HAP-1 (cell line): Measurements from ENCODE around the gene FTCD.
A peak's percentile ranks its signal among the peaks of the same experiment; 100 is the strongest.

Experiments used
- DNase-seq, 2 experiments: peaks; one replicate each; pipeline ENCODE4 v3.0.0-alpha.2; 2016 to 2020; ENCODE audit warnings: low spot score in 2 of 2
- H3K27me3 ChIP-seq: fragments of 250-450 bp; sonication (Bioruptor Pico); 2 replicates; pipeline ENCODE4 v1.5.1; 2020; ENCODE audit warnings: low read depth, mild to moderate bottlenecking, moderate library complexity
- H3K36me3 ChIP-seq: fragments of 250-450 bp; sonication (Bioruptor Pico); replicated peaks from 2 replicates; pipeline ENCODE4 v1.5.1; 2020; ENCODE audit warnings: mild to moderate bottlenecking
- H3K4me1 ChIP-seq: fragments of 250-450 bp; sonication (Bioruptor Pico); 2 replicates; pipeline ENCODE4 v1.5.1; 2020; ENCODE audit warnings: mild to moderate bottlenecking
- H3K4me3 ChIP-seq: fragments of 250-450 bp; sonication (Bioruptor Pico); 2 replicates; pipeline ENCODE4 v1.5.1; 2020; ENCODE audit warnings: mild to moderate bottlenecking, moderate library complexity
- H3K9me3 ChIP-seq: fragments of 250-450 bp; sonication (Bioruptor Pico); 2 replicates; pipeline ENCODE4 v1.5.1; 2020; ENCODE audit warnings: mild to moderate bottlenecking, moderate library complexity
- in situ Hi-C: fragments of 300-500 bp; cut with MboI; formaldehyde crosslinking; loops from 3 replicates; pipeline ENCODE4 v1.14.3; 2020; ENCODE audit warnings: low sequenced_read_pairs, inconsistent platforms, mixed read lengths

The FTCD gene

DNA sequence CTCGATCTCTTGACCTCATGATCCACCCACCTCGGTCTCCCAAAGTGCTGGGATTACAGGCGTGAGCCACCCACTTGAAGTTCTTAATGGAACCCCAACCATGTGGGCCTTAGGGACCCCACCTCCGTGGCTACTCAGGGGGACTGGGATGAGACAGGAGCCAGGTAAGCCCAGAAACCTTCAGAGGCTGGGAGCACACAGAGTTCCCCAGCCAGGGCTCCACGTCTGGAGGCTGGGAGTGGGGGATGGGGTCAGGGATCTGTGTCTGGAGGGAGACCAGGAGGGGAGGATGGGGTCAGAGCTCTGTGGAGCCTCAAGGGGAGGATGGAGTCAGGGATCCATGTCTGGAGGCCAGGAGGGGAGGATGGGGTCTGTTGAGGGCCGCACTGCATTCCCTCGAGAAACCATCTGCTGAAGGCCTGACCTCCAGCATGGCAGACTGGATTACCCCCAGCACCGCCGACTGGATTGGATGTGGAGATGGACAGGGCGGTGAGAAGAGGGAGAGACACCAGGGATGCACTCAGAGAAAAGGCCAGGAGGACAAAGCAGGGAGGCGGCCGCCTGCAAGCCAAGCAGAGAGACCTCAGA, 2.1 kb upstream of the FTCD start:
- H3K4me1 ChIP-seq = peaks cover 3% of the 10 kb centered on the region
- in situ Hi-C loops = no loop called here
- no peak overlapping the region for H3K4me3 ChIP-seq
- DNase-seq = no peak
- no peaks in the 10 kb centered on the region for H3K9me3 ChIP-seq
- no peaks in the 10 kb centered on the region for H3K36me3 ChIP-seq
- no peaks in the 10 kb centered on the region for H3K27me3 ChIP-seq

DNA sequence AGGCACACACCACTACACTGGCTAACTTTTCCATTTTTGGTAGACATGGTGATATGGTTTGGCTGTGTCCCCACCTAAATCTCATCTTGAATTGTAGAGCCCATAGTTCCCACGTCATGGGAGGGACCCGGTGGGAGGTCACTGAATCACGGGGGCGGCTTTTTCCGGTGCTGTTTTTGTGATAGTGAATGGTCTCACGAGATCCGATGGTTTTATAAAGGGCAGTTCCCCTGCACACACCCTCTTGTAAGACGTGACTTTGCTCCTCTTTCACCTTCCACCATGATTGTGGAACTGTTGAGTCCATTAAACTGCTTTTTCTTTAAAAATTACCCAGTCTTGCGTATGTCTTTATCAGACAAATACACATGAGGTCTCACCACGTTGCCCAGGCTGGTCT, 1.3 kb upstream of the FTCD start:
- H3K27me3 ChIP-seq = no peaks in the 10 kb centered on the region
- H3K9me3 ChIP-seq = no peaks in the 10 kb centered on the region
- H3K4me1 ChIP-seq = peaks cover 3% of the 10 kb centered on the region
- in situ Hi-C loops = no loop called here
- no peak overlapping the region for H3K4me3 ChIP-seq
- DNase-seq = no peak
- no peaks in the 10 kb centered on the region for H3K36me3 ChIP-seq

DNA sequence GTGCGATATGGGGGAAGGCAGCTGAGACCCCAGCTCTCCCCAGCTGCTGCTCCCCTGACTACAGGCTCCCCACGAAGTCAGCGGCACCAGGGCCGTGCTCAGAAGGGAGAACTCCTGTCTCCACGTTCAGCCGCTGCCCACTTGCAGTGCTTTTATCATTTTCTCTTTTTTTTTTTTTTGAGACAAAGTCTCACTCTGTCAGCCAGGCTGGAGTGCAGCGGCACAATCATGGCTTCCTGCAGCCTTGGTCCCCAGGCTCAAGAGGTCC, 933 bp upstream of the FTCD start:
- no peaks in the 10 kb centered on the region for H3K27me3 ChIP-seq
- H3K4me3 ChIP-seq = no peak overlapping the region
- in situ Hi-C loops = no loop called here
- H3K4me1 ChIP-seq = peaks cover 3% of the 10 kb centered on the region
- no peaks in the 10 kb centered on the region for H3K36me3 ChIP-seq
- DNase-seq = no peak
- no peaks in the 10 kb centered on the region for H3K9me3 ChIP-seq

DNA sequence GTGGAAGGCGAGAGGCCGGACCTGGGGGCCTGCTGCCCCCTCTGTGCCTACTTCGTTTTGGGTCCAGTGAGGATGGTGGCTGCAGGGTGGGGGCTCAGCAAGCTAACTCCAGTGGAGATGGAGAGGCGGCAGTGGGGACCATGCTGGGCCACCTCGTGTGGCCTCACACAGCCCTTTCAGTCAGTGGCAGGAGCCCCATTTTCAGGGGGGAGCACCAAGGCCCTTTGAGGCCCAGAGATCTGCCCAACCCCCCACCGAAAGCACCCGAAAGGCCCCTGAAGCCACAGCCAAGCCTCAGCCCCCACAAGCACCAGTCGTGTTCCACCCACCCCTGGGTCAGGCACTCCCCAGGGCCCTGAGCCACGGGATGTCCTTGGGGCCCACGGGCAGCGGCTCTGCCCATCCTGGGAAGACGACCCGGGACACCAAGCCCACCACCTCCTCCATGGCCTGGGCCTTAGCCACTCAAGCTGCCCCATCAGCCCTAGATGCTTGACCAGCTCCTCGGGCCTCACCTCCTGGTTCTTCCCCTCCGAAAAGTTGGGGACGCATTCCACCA, 345 bp downstream of the FTCD start:
- Histone ChIP-seq H3K4me3 (no peak overlapping the region), H3K9me3 (no peaks in the 10 kb centered on the region), H3K27me3 (no peaks in the 10 kb centered on the region), H3K36me3 (no peaks in the 10 kb centered on the region), H3K4me1 (peaks cover 3% of the 10 kb centered on the region)
- in situ Hi-C loops = no loop called here
- no peak for DNase-seq

DNA sequence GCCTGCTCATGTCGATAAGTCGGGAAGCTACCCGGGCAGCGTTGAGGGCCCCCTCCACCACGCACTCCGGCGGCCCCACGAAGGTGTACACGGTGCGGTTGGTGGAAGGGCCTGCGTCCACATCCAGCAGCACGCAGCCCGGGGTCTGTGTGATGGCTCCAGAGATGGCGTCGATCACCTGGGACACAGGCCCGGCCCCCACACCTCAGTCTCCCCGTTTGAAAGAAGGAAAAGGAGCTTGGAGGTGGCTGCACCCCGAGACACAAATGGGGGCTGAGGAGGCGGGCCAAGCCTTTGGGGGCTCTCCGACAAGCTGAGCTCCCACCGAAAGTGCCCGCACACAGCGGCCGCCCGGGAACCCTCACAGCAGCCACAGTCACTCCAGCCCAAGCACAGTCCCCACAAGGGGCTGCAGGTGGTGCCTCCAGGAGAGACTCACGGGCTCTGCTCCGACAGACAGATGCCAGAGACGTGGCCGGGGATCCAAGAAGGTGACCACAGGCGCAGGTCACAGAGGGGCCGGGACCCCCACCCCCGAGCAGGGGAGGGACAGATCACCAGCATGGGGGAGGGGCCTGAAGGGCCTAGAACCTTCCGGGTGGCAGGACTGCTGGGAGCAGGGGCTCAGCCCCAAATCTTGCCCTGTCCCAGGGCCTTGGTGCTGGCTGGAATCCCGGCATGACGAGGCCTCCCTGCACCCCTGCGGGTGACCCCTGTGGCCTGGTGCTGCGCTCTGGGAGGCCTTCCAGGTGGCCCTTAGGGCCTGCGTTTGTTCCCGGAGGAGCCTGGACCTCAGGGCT, 1.0 kb downstream of the FTCD start:
- peak in 1 of 2 experiments; percentile 6 for DNase-seq
- Histone ChIP-seq H3K4me1 (peaks cover 3% of the 10 kb centered on the region), H3K4me3 (no peak overlapping the region), H3K36me3 (no peaks in the 10 kb centered on the region), H3K27me3 (no peaks in the 10 kb centered on the region), H3K9me3 (no peaks in the 10 kb centered on the region)
- in situ Hi-C loops = no loop called here

DNA sequence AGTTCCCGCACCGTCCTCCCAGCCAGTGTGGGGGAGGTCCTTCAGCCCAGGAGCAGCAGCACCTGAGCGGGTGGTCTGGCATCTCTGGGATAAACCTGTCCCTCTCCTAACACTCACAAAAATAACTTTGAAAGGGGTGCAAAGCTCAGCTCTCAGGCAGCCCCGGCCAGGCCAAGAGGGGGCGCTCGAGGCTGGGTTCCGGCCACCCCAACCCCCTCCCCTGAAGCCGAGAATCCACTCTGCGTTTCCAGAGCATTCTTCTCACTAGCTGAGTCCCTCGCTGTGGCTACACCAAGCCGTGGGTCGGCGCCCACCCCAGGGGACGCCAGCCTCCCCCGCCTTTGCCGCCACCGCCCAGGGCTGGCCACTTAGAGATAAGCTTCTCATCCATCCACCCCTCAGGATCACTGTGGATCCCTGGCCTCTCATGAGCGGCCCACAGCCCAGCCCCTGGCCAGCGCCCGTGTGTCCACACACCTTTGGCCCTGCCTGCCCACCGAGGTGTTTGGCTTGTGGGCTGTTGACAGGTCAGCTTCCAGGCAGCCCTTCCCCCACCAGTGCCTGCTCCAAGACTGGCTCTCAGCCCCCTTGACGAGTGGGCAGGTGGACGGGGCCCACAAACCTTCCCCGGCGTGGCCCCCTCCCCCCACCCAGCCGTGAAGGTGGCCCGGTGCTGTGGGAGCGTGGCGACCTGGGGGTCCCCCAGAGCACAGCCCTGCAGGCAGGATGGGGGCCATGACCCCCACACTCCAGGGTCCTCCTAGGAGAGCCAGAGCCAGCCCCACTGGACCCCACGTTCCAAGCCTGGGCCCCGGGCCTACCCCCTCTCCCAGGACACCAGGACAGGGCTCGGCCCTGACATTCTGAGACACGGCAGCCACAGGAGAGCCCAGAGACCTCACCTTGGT, 1.9 kb downstream of the FTCD start:
- peak; percentile 23 to 85 for DNase-seq
- Histone ChIP-seq H3K36me3 (no peaks in the 10 kb centered on the region), H3K4me3 (no peak overlapping the region), H3K27me3 (no peaks in the 10 kb centered on the region), H3K9me3 (no peaks in the 10 kb centered on the region), H3K4me1 (peaks cover 3% of the 10 kb centered on the region)
- in situ Hi-C loops = no loop called here

DNA sequence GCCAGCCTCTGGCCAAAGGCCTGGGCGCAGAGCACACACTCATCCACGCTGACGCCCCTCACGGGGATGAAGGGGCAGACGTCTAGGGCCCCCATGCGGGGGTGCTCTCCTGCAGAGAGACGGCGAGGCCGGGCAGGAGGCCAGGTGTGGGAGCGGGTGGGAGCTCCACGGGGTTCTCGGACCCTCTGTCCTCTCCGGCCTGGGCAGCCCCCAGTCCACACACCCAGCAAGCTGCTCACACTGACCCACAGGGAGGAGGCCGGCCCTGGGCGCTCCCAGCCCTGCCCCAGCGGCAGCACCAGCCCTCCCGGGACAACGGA, 2.5 kb downstream of the FTCD start:
- no peaks in the 10 kb centered on the region for H3K36me3 ChIP-seq
- no peak overlapping the region for H3K4me3 ChIP-seq
- in situ Hi-C loops = no loop called here
- H3K9me3 ChIP-seq = no peaks in the 10 kb centered on the region
- no peaks in the 10 kb centered on the region for H3K27me3 ChIP-seq
- H3K4me1 ChIP-seq = peaks cover 3% of the 10 kb centered on the region
- DNase-seq = no peak

DNA sequence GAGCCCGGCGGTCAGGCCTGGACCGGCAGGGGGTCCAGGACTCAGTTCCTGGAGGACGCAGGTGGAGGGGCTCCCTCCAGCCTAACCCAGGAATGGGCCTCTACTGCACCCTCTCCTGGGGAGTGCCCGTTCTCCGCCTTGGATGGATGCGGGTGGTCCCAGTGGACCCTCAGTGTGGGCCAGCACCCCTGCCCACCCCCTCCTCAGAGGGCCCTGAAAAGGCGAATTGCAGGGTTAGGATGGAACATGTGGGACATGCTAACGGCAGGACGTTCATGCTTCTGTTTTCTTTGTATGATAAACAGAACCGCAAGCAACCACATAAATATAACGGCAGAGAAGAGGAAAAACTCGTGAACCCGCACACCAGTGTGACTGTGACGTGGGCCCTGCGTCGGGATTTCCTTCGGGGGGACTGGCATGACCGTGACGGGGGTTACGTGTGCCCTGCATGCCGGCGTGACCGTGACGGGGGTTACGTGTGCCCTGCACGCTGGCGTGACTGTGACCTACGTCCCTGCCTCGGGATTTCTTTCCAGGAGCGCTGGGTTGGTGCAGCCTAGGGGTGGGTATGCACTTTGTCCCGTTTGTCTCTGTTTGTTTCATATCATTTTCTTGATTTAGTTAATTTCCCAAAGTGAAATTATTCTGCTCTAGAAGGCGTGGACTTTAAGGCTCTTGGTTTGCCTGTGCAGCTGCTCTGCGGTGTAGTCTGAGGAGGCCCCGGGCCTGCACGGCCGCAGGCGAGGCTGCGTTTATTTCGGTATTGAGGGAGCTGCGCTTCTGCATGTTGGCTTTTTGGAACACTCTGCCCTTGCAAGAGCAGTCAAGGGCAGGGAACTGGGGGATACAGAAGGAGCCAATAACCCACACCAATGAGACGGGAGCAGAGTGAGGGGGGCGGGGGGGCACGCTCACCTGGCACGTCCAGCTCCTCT, 3.1 kb downstream of the FTCD start:
- no peaks in the 10 kb centered on the region for H3K27me3 ChIP-seq
- in situ Hi-C loops = no loop called here
- peaks cover 3% of the 10 kb centered on the region for H3K4me1 ChIP-seq
- no peaks in the 10 kb centered on the region for H3K9me3 ChIP-seq
- H3K4me3 ChIP-seq = no peak overlapping the region
- no peak for DNase-seq
- H3K36me3 ChIP-seq = no peaks in the 10 kb centered on the region

DNA sequence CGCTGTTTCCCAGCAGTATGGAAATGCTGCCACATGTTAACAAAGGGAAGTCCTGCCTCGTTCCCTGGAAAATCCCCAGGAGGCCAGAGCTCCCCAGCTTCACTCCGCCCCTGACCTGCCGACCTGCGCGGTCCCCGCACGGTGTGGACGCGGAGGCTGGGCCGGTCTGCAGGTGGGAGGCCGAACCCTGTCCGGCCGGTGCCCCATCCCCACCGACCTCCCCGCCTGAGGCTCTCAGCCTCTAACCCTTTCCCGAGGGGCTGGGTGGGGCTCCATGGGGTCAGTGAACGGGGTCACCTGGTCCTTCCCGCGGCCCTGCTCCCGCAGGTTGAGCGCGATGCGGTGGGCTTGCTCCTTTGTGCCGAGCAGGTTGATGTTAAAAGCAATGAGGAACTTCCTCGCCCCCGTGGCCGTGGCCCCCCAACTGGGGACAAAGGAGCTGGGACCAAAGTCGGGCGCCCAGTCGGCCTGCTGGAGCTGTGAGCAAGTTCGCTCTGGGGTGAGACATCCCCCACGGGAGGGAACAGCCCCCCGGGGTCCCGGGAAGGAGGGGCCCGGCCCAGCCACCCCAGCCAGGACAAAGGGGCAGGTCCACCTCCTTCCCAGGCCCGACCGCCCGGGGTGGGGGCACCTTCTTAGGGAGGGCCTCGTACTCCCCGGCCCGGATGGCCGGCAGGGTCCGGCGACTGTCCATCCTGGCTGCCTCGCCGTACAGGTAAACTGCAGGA, 4.0 kb downstream of the FTCD start:
- peaks cover 3% of the 10 kb centered on the region for H3K4me1 ChIP-seq
- no peaks in the 10 kb centered on the region for H3K36me3 ChIP-seq
- no peak for DNase-seq
- H3K9me3 ChIP-seq = no peaks in the 10 kb centered on the region
- no peak overlapping the region for H3K4me3 ChIP-seq
- H3K27me3 ChIP-seq = no peaks in the 10 kb centered on the region
- in situ Hi-C loops = no loop called here

DNA sequence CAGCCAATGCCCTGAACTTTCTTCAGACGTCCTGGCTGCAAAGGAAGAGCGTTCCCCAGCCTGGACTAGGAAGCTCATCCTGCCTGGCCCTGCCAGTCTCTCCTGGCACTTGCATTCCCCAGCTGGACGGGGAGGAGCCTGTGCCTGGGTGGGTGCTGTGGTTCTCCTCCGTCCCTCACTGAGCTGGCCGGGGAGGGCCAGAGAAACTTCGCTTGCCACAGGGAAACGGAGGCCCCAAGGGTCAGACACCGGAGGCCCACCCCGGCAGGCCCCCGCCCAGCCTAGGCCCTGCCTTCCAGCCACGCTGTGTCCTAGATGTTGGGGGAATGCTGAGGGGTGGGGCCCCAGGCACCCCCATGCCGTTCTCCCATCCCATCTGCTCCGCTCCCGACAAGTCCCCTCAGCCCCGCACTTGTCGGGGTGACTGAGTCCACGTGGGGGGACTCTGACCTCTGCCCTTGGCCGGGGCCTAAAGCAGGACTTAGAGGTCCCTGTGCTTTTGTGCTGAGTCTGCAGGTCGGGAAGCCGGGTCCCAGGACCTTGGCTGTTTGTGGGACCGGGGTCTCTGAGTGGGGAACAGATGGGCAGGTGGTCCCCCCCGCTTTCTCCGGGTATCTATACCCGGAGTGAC, 4.8 kb downstream of the FTCD start:
- Histone ChIP-seq H3K36me3 (no peaks in the 10 kb centered on the region), H3K4me1 (peaks cover 3% of the 10 kb centered on the region), H3K4me3 (no peak overlapping the region), H3K9me3 (no peaks in the 10 kb centered on the region), H3K27me3 (no peaks in the 10 kb centered on the region)
- no peak for DNase-seq
- in situ Hi-C loops = no loop called here

DNA sequence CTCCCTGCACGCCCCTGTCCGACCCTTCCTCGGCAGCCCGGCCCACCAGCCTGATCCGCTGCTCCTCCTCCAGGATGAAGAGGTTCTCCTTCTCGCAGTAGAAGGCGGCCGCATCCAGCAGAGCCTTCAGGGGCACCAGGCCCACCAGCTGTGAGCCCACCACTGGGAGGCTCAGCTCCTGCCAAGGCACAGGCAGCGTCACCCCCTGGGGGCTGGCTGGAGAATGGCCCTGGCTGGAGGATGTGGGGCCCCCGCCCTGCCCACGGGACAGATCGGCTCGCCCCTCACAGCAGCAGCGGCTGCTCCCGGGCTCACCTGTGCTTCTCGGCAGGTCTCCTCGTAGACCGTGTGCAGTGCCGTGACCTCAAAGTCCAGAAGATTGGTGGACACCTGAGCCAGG, 5.3 kb downstream of the FTCD start:
- in situ Hi-C loops = no loop called here
- no peaks in the 10 kb centered on the region for H3K36me3 ChIP-seq
- no peak overlapping the region for H3K4me3 ChIP-seq
- H3K27me3 ChIP-seq = no peaks in the 10 kb centered on the region
- H3K4me1 ChIP-seq = peaks cover 3% of the 10 kb centered on the region
- no peak for DNase-seq
- H3K9me3 ChIP-seq = no peaks in the 10 kb centered on the region

DNA sequence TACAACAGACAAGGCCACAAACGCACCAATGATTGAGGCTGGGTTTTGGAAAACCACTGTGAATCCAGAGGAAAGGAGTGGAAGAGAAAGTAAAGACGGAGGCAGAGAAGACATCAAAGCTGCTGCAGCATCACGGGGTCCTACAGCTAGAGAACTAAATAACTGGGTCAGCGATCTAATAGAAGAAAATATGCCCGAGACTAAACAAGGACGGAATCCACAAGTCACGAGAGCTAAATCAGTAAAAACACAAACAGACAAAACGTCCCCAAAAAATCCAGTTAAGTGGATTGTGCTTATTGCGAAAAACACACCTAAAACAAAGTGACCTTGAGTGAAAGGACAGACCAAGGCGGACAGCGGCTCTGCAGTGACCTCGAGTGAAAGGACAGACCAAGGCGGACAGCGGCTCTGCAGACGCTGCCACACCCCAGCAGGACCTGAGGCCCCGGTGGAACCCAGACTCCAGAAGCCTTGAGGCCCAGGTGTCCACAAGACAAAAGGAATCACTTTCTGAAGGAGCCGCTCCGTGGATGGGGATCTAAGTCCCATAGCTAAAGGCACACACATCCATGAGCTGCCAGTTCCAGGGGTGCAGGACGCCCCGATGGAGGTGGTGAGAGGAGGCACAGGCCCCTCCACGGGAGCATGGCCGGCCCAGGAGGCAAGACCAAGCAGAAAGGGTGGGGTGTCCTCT, 6.0 kb downstream of the FTCD start:
- H3K4me3 ChIP-seq = no peak overlapping the region
- peaks cover 3% of the 10 kb centered on the region for H3K4me1 ChIP-seq
- no peaks in the 10 kb centered on the region for H3K36me3 ChIP-seq
- no peak for DNase-seq
- H3K27me3 ChIP-seq = no peaks in the 10 kb centered on the region
- H3K9me3 ChIP-seq = no peaks in the 10 kb centered on the region
- in situ Hi-C loops = no loop called here
